PC-3 (cell line): ENCODE measurements around the gene DMC1. TPM values are rescaled to one million over a fixed set of nuclear protein-coding genes. Genes with fewer than 3 reads are reported as not detected.

Source experiments
- ATAC-seq: fragments of 200-7000 bp; cut with Tn5 transposase; 2 replicates; pipeline ENCODE4 v1.9.1; 2020; ENCODE audit warnings: mild to moderate bottlenecking, moderate library complexity
- BruUV-seq: library from RNA; stranded (reverse); fragments of 400-500 nt; replicated peaks from 2 replicates; lab custom pipeline; 2021; lab: Mats Ljungman, UMichigan
- CTCF ChIA-PET: fragments of 300-600 bp; sonication (Branson Sonifier 250); formaldehyde crosslinking; loops from one replicate; lab custom pipeline; 2022; ENCODE audit warnings: antibody characterized with exemption; lab: Charles Lee
- POLR2A ChIA-PET: fragments of 300-600 bp; sonication (Branson Sonifier 250); formaldehyde crosslinking; loops from one replicate; lab custom pipeline; 2022; ENCODE audit warnings: antibody characterized with exemption; ENCODE audit not compliant: unreplicated experiment; lab: Charles Lee
- DNase-seq: peaks from one replicate; pipeline ENCODE4 v3.0.0-alpha.2; 2015
- H2AFZ ChIP-seq: fragments of 300-600 bp; sonication (generic); 2 replicates; pipeline ENCODE4 v1.6.0; 2016; ENCODE audit warnings: antibody characterized with exemption, low read length
- H3F3A ChIP-seq: fragments of 300-600 bp; sonication (generic); one replicate; pipeline ENCODE4 v1.6.0; 2017; ENCODE audit warnings: antibody characterized with exemption, low read length, control low read depth, mild to moderate bottlenecking; ENCODE audit not compliant: unreplicated experiment
- H3K27ac ChIP-seq: fragments of 300-600 bp; sonication (generic); 2 replicates; pipeline ENCODE4 v1.5.1; 2016; ENCODE audit warnings: mild to moderate bottlenecking, low read length
- H3K27me3 ChIP-seq: fragments of 300-600 bp; sonication (generic); 2 replicates; pipeline ENCODE4 v1.6.1; 2016; ENCODE audit warnings: low read length, mixed read lengths
- H3K36me3 ChIP-seq: fragments of 300-600 bp; sonication (generic); 2 replicates; pipeline ENCODE4 v1.6.1; 2016; ENCODE audit warnings: low read depth, mixed run types, low read length, mixed read lengths
- H3K4me1 ChIP-seq: fragments of 300-600 bp; sonication (generic); 2 replicates; pipeline ENCODE4 v1.5.1; 2016; ENCODE audit warnings: low read length; ENCODE audit not compliant: insufficient read depth
- H3K4me2 ChIP-seq: fragments of 300-600 bp; sonication (generic); 2 replicates; pipeline ENCODE4 v1.6.0; 2016; ENCODE audit warnings: low read length
- H3K4me3 ChIP-seq: fragments of 300-600 bp; sonication (generic); 2 replicates; pipeline ENCODE4 v1.5.1; 2016; ENCODE audit warnings: mild to moderate bottlenecking, low read length, mixed read lengths
- H3K79me2 ChIP-seq: fragments of 300-600 bp; sonication (generic); 2 replicates; pipeline ENCODE4 v1.6.1; 2017; ENCODE audit warnings: low read length, mixed read lengths
- H3K9ac ChIP-seq: fragments of 300-600 bp; sonication (generic); 2 replicates; pipeline ENCODE4 v1.6.0; 2016; ENCODE audit warnings: mild to moderate bottlenecking, low read length
- H3K9me2 ChIP-seq: fragments of 300-600 bp; sonication (generic); replicated peaks from 2 replicates; pipeline ENCODE4 v1.6.1; 2016; ENCODE audit warnings: mixed run types, low read length, mixed read lengths
- H3K9me3 ChIP-seq: fragments of 300-600 bp; sonication (generic); 2 replicates; pipeline ENCODE4 v1.6.1; 2016; ENCODE audit warnings: low read length, mixed read lengths
- H4K20me1 ChIP-seq: fragments of 300-600 bp; sonication (generic); 2 replicates; pipeline ENCODE4 v1.6.1; 2016; ENCODE audit warnings: low read length, mixed read lengths
- CTCF ChIP-seq: fragments of 300-600 bp; sonication (generic); conservative IDR thresholded peaks from 2 replicates; pipeline ENCODE4 v1.5.1; 2017; ENCODE audit warnings: antibody characterized with exemption, low read depth, mild to moderate bottlenecking, low read length
- EZH2 ChIP-seq: fragments of 300-600 bp; sonication (generic); IDR thresholded peaks from one replicate; pipeline ENCODE4 v1.6.1; 2017; ENCODE audit warnings: antibody characterized with exemption, mild to moderate bottlenecking, low read length; ENCODE audit not compliant: unreplicated experiment
- EZH2phosphoT487 ChIP-seq: fragments of 300-600 bp; sonication (generic); IDR thresholded peaks from 2 replicates; pipeline ENCODE4 v1.6.1; 2018; ENCODE audit warnings: mild to moderate bottlenecking, antibody characterized with exemption, low read length, borderline replicate concordance
- intact Hi-C: fragments of 100-400 bp; cut with micrococcal nuclease; formaldehyde crosslinking; loops from 2 replicates; pipeline ENCODE4 v1.9.0; 2023
- total RNA-seq: library from RNA; depleted of rRNA; stranded (reverse); fragments of >200 nt; gene quantifications from 2 replicates; pipeline ENCODE4 v1.2.3, GENCODE V29; 2014

The DMC1 gene
- total RNA-seq, 1 experiment from 2014 or later: not detected

- CTCF ChIA-PET: no interaction called here
Observed at GRCh38 chr22:38566726-38567504, 3.1 kb downstream of the DMC1 start.

GRCh38 chr22:38565441-38565840 is 4.5 kb downstream of the DMC1 start:
- Histone ChIP-seq H3K27ac (no peak overlapping the region), H3K4me3 (no peak overlapping the region), H3K27me3 (no peaks in the 10 kb centered on the region), H3K4me2 (no peak overlapping the region), H3K4me1 (no peaks in the 10 kb centered on the region), H3K36me3 (no peaks in the 10 kb centered on the region), H3K9me2 (no peaks in the 10 kb centered on the region), H4K20me1 (no peaks in the 10 kb centered on the region), H3F3A (no peaks in the 10 kb centered on the region), H3K79me2 (no peaks in the 10 kb centered on the region), H2AFZ (no peak overlapping the region), H3K9me3 (no peaks in the 10 kb centered on the region), H3K9ac (no peak overlapping the region)
- POLR2A ChIA-PET: no interaction called here
- TF ChIP-seq CTCF: no peak
- no peak for TF ChIP-seq EZH2
- TF ChIP-seq EZH2phosphoT487: no peak
- no TSS peak for BruUV-seq
- DNase-seq (no peak), ATAC-seq (no peak)
- intact Hi-C loops: no loop called here
- CTCF ChIA-PET: no interaction called here

More at GRCh38 chr22:38566726-38567504, 3.1 kb downstream of the DMC1 start:
- H3K9ac ChIP-seq: no peak overlapping the region
- intact Hi-C loops: no loop called here
- H3K36me3 ChIP-seq: no peaks in the 10 kb centered on the region
- no peak overlapping the region for H3K4me2 ChIP-seq
- BruUV-seq: no TSS peak
- DNase-seq: no peak
- no peaks in the 10 kb centered on the region for H3K9me3 ChIP-seq
- no peak overlapping the region for H3K4me3 ChIP-seq
- H3K27ac ChIP-seq: no peak overlapping the region
- POLR2A ChIA-PET: interaction anchor here (0.6 kb wide), 1 partner anchor 456 kb away, joined by 3 read pairs; the partner anchor contains the start of gene BAIAP2L2
- no peaks in the 10 kb centered on the region for H3F3A ChIP-seq
- no peaks in the 10 kb centered on the region for H3K9me2 ChIP-seq
- no peaks in the 10 kb centered on the region for H4K20me1 ChIP-seq
- TF ChIP-seq EZH2phosphoT487: no peak
- TF ChIP-seq EZH2: no peak
- TF ChIP-seq CTCF: no peak
- H2AFZ ChIP-seq: no peak overlapping the region
- peaks cover 9% of the 10 kb centered on the region for H3K4me1 ChIP-seq
- no peaks in the 10 kb centered on the region for H3K79me2 ChIP-seq
- no peaks in the 10 kb centered on the region for H3K27me3 ChIP-seq
- ATAC-seq: no peak

GRCh38 chr22:38564669-38565068 is 5.3 kb downstream of the DMC1 start:
- Histone ChIP-seq H3K27me3 (no peaks in the 10 kb centered on the region), H3F3A (no peaks in the 10 kb centered on the region), H3K36me3 (no peaks in the 10 kb centered on the region), H3K79me2 (no peaks in the 10 kb centered on the region), H3K9me2 (no peaks in the 10 kb centered on the region), H4K20me1 (no peaks in the 10 kb centered on the region), H3K4me3 (no peak overlapping the region), H2AFZ (no peak overlapping the region), H3K27ac (no peak overlapping the region), H3K9ac (no peak overlapping the region), H3K4me2 (no peak overlapping the region), H3K9me3 (no peaks in the 10 kb centered on the region), H3K4me1 (no peaks in the 10 kb centered on the region)
- intact Hi-C loops: no loop called here
- ATAC-seq (no peak), DNase-seq (no peak)
- TF ChIP-seq EZH2phosphoT487 (no peak), CTCF (no peak), EZH2 (no peak)
- ChIA-PET POLR2A (no interaction called here), CTCF (no interaction called here)
- no TSS peak for BruUV-seq
